Type B pancreatic cell (in vitro differentiated cells): Measurements from ENCODE around the gene FLNB. TPM values are rescaled to one million over a fixed set of nuclear protein-coding genes. Genes with fewer than 3 reads are reported as not detected.

ENCODE experiments used
- DNase-seq: peaks from one replicate; pipeline ENCODE4 v3.0.0; 2021; ENCODE audit warnings: mixed read lengths; ENCODE audit not compliant: unreplicated experiment; ENCODE audit errors: extremely low spot score
- H3K27ac Mint-ChIP-seq: 2 replicates; pipeline ENCODE4 v1.8.0; 2021; ENCODE audit warnings: mild to moderate bottlenecking, mixed read lengths
- H3K27me3 Mint-ChIP-seq: 2 replicates; pipeline ENCODE4 v1.8.0; 2021; ENCODE audit warnings: mixed read lengths
- H3K36me3 Mint-ChIP-seq: 2 replicates; pipeline ENCODE4 v1.8.0; 2021; ENCODE audit warnings: mixed read lengths
- H3K4me1 Mint-ChIP-seq: one replicate; pipeline ENCODE4 v1.8.0; 2021; ENCODE audit warnings: mixed read lengths; ENCODE audit not compliant: unreplicated experiment
- H3K4me3 Mint-ChIP-seq: 2 replicates; pipeline ENCODE4 v1.8.0; 2021; ENCODE audit warnings: mild to moderate bottlenecking, mixed read lengths
- H3K9me3 Mint-ChIP-seq: 2 replicates; pipeline ENCODE4 v1.8.0; 2021; ENCODE audit warnings: mixed read lengths
- CTCF ChIP-seq: fragments of 200-600 bp; sonication (generic); conservative IDR thresholded peaks from 2 replicates; pipeline ENCODE4 v1.5.0; 2021; ENCODE audit warnings: antibody characterized with exemption, mild to moderate bottlenecking
- total RNA-seq: library from RNA; stranded (reverse); gene quantifications from 2 replicates; pipeline ENCODE4 v1.2.1, GENCODE V29; 2021; ENCODE audit warnings: low replicate concordance

The FLNB gene
- total RNA-seq, 1 donor from 2014 or later = 204 TPM

- Mint-ChIP-seq H3K4me3 (no peak overlapping the region), H3K36me3 (no peaks in the 10 kb centered on the region), H3K4me1 (peaks cover 9% of the 10 kb centered on the region), H3K27ac (no peak overlapping the region), H3K27me3 (peaks cover 3% of the 10 kb centered on the region), H3K9me3 (no peaks in the 10 kb centered on the region)
- DNase-seq = no peak
- no peak for TF ChIP-seq CTCF
Measured at GRCh38 chr3:58184982-58185360, 176.7 kb downstream of the FLNB start.

DNA sequence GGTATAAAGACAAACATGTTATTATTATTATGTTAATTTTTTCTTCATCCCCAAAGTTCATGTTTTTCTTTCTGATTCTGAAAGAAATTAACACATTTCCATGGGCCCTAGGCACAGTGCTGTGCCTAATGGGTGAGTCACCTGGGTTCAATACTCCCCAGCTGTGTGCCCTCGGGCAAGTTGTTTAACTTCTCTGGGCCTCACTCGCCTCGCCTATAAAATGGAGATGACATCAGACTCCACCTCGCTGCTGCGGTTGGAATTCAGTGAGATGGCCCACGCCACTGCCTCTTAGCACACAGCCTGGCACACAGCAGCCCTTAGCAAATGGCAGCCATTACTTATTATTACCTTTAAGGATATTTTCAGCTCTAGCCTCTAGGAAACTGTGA lies 179.9 kb downstream of the FLNB start:
- Mint-ChIP-seq H3K4me3 (no peak overlapping the region), H3K27ac (no peak overlapping the region)

DNA sequence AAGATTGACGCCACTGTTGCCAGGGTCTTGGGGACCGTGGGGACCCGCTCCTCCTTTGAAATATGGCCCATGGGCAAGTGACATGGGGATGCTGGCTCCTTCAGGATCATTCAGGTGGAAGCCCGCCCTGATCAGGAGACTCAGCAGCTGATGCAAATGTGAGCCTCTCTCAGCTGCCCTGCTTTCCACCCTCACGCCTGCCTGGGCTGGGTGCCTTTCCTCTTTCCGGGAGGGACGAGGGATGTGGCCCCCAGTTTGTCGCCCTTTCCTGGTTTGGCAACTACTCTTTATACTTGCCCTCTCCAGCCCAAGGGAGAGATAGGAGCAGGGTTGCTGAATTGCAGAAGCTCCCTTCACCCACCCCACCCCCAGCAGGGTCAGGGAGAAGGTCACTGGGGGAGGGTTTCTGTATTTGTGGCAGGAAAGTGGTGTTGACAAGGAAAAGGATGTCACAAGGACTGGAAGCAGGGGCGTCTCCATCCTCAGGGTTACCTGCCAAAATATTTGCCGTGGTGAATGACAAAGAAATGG lies 180.8 kb downstream of the FLNB start:
- Mint-ChIP-seq H3K27ac (no peak overlapping the region), H3K36me3 (no peaks in the 10 kb centered on the region), H3K27me3 (peaks cover 3% of the 10 kb centered on the region), H3K9me3 (no peaks in the 10 kb centered on the region), H3K4me3 (no peak overlapping the region), H3K4me1 (peaks cover 16% of the 10 kb centered on the region)
- TF ChIP-seq CTCF = no peak
- no peak for DNase-seq

More for the DNA sequence above, 179.9 kb downstream of the FLNB start:
- no peak for DNase-seq
- Mint-ChIP-seq H3K4me1 (peaks cover 16% of the 10 kb centered on the region), H3K36me3 (no peaks in the 10 kb centered on the region), H3K9me3 (no peaks in the 10 kb centered on the region), H3K27me3 (peaks cover 3% of the 10 kb centered on the region)
- TF ChIP-seq CTCF = no peak

DNA sequence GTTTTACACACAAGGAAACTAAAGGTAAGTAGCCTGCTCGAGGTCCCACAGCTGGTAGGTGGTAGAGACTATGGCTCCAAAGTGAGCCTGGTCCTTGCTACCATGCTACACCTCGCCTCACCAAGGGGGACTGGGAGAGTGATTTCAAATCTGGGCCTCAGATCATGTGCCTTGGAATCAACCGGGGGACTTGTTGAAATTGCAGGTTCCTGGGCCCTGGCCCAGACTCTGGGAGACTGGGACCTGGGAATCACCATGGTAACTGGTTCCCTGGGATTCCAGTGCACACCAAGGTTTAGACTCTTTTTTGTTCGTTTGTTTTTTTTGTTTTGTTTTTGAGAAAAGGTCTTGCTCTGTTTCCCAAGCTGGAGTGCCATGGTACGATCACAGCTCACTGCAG lies 181.5 kb downstream of the FLNB start:
- H3K4me1 Mint-ChIP-seq = peaks cover 16% of the 10 kb centered on the region
- TF ChIP-seq CTCF = no peak
- no peaks in the 10 kb centered on the region for H3K36me3 Mint-ChIP-seq
- H3K4me3 Mint-ChIP-seq = no peak overlapping the region
- H3K27me3 Mint-ChIP-seq = no peaks in the 10 kb centered on the region
- no peak overlapping the region for H3K27ac Mint-ChIP-seq
- DNase-seq = no peak
- no peaks in the 10 kb centered on the region for H3K9me3 Mint-ChIP-seq

- Mint-ChIP-seq H3K4me3 (no peak overlapping the region), H3K9me3 (no peaks in the 10 kb centered on the region), H3K27ac (no peak overlapping the region), H3K27me3 (no peaks in the 10 kb centered on the region), H3K4me1 (peaks cover 16% of the 10 kb centered on the region), H3K36me3 (no peaks in the 10 kb centered on the region)
- TF ChIP-seq CTCF = no peak
- no peak for DNase-seq
Measured at GRCh38 chr3:58190291-58190690, 182.1 kb downstream of the FLNB start.

DNA sequence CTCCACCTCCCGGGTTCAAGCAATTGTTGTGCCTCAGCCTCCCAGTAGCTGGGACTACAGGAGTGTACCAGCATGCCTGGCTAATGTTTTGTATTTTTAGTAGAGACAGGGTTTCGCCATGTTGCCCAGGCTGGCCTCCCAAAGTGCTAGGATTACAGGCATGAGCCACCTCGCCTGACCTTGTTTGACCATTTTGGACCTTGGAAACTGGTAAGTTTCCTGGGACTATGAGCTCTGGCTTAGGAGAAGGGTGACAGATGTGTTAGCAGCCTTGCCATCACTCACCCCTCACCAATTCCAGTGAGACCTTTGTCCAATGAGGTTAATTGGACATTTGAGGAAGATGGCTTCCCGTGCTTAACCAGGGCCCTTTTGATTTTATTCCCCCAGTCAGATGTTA lies 182.7 kb downstream of the FLNB start:
- no peak overlapping the region for H3K4me3 Mint-ChIP-seq
- H3K27ac Mint-ChIP-seq = no peak overlapping the region
- no peaks in the 10 kb centered on the region for H3K9me3 Mint-ChIP-seq

More for the DNA sequence above, 182.7 kb downstream of the FLNB start:
- no peak for DNase-seq
- TF ChIP-seq CTCF = no peak
- Mint-ChIP-seq H3K27me3 (no peaks in the 10 kb centered on the region), H3K36me3 (no peaks in the 10 kb centered on the region), H3K4me1 (peaks cover 16% of the 10 kb centered on the region)
